Stimulated activated naive CD4-positive, alpha-beta T cell (primary cell): ENCODE results near the gene MAPK8.
"Not testable (repeated sequence)": the region's sequence is repeated elsewhere in the genome, so short reads cannot be mapped to it uniquely, and the experiment has no call there.

Experiments
- DNase-seq, 6 experiments: peaks; one replicate each; lab custom pipeline; 2025; lab: John Stamatoyannopoulos, UW

Gene MAPK8

GRCh38 chr10:48418189-48418788, 111.8 kb downstream of the MAPK8 start:
- no peak for DNase-seq

GRCh38 chr10:48419714-48420113, 113.2 kb downstream of the MAPK8 start:
- no peak for DNase-seq

GRCh38 chr10:48421862-48422261, 115.4 kb downstream of the MAPK8 start:
- DNase-seq: not testable (repeated sequence)

DNA sequence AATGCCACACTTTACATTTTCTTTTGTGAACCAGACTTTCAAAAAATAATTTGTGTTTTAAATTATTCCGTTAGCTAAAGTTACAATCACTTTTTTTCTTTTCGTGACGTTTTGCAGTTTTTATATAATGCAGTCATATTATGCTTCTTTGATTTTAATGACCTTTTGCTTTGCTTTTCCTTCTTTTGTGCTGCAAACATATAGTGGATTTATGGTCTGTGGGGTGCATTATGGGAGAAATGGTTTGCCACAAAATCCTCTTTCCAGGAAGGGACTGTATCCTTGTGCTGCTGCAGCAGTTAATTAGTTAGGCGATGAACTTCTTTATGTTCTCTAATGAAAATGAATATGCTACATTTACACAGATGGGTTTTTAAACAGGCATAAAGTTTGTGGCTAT, 117.4 kb downstream of the MAPK8 start:
- no peak for DNase-seq

GRCh38 chr10:48428896-48429295, 122.4 kb downstream of the MAPK8 start:
- no peak for DNase-seq

DNA sequence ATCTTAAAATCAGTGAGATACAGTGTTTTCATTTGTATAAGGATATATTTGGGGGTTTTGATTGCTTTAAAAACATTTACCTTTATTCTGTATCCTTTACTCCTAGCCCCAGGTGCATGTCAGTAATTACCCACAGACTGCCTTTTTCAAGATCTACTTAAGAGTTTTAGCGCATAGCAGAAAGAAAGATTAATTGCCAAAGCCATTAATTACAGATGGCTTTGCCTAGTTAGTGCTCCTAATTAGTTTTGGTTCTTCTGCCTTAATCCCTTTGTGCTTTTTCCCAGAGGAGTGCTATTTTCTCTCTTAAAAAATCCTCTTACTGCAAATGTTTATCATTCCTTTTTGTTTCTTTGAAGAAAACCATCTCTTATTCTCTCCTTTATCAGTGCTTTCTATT, 122.8 kb downstream of the MAPK8 start:
- no peak for DNase-seq

DNA sequence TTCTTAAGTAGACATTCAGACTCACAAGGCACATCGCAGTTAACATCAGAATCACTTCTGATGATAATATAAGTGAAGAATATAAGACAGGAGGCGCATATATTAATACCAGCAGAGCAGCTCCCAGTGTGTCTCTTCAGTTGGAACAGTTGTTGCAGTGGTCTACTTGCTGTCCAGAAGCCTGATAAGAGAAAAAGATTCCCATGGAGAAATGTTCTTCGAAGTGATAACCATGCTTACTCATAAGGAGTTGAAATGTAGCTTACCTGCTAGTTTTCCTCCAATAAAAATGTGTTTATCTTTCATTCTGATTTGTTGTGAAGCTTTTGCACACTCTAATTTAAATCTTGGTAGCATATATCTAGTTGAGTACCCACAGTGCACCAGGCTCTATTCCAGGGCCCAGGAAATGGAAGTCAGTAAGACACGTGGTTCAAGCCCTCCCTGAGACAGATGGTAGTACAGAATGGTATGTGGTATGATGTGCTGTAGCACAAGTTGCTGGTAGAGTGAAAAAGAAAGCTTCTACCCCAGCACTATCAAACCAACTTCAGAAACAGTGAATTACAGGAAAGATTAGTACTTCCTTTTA, 124.0 kb downstream of the MAPK8 start:
- DNase-seq: no peak

GRCh38 chr10:48431871-48432270, 125.4 kb downstream of the MAPK8 start:
- DNase-seq: no peak

DNA sequence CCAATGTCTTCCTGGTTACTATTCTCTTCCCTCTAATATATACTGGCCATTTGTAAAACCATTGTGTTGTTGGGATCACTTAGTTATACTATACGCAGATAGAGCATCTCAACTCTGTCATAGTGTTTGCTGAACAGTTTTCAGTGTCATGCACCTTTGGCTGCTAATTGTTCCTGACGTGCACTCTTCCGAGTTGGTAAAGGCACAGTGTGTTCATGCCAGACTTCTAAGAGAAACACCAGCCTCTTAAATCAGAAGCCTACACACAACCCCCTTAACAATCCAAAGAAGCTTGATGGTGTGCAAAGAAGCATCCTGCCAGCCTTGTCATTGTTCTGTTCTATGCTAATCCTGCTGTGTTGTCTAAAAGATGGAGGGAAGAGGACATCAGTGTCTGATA, 131.1 kb downstream of the MAPK8 start:
- DNase-seq: no peak

- DNase-seq: no peak
These were observed 132.6 kb downstream of the MAPK8 start for GRCh38 chr10:48439031-48439430.

DNA sequence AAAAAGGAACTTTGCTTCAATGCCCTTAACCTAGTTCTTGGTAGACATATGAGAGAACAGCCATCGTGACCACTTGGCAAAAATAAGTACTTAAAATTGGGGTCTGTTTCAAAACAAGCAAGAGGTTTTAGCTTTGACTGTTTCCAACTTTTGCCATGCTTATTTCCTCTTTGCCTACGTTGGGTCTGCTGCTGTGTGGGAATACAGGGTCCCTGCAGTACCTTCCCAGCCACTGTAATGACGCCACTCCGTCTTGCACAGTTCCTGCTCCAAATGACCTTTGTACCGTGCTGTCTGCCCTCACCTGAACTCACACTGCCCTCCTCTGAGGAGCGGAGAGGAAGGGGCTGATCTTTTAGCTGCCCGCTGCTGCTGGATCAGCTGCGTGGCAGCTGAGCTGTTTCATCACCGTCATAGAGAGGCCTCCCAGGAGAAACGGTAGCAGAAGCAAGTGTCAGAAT, 133.1 kb downstream of the MAPK8 start:
- DNase-seq: no peak

GRCh38 chr10:48440771-48441170, 134.3 kb downstream of the MAPK8 start:
- DNase-seq: no peak

DNA sequence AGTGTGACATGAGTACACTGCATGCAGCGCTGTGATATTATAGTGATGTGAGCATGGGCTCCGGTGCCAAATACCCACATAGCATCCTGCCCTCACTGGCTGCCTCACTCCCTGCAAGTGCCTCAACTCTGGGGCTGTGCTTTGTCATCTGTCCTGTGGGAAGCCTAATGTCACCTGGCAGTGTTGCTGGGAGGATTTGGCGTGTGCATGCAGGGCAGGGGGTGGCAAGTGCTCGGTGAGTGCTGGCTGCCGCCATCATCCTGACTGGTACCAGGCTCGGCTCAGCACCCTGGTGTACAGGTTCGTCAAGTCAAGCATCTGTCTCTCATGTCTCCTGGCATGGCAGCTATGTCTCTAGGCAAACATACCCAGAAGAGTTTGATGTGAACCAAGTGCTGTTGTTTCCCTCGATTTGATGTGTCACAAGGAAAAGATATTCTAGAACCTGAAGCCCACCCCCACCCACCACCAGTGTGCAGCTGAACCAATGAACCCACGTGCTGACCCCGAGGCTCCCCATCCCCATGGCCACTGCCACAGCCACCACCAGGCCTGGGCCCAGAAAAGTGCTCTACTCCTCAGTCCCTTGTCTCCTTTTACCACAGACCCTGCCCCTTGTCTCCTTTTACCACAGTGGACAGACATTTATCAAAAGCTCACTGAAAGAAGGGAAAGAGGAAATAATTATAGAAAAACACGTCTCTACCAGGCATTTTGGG, 135.8 kb downstream of the MAPK8 start:
- no peak for DNase-seq

- no peak for DNase-seq
These were observed 136.3 kb downstream of the MAPK8 start for GRCh38 chr10:48442809-48443177.

GRCh38 chr10:48444266-48444665, 137.8 kb downstream of the MAPK8 start:
- DNase-seq: no peak

- DNase-seq: no peak
These were observed 138.7 kb downstream of the MAPK8 start for GRCh38 chr10:48444861-48445841.

DNA sequence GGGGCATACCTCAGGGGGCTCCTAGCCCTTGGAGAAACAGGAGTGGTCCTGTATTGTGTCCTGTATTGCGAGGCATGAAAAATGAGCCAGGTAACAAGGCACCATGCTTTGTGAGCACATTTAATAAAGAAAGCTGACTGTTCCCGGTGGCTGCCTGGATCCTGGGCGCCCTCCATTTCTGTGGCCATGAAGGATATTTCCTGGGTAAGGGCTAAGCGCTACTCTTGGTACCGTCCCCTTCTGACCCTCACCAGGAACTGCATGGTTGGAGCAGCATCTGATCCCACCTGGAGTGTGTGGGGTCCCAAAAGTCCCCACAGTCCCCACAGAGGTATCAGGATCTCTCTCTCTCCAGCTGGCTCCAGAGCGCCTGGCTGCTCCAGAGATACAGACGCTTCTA, 139.5 kb downstream of the MAPK8 start:
- no peak for DNase-seq

DNA sequence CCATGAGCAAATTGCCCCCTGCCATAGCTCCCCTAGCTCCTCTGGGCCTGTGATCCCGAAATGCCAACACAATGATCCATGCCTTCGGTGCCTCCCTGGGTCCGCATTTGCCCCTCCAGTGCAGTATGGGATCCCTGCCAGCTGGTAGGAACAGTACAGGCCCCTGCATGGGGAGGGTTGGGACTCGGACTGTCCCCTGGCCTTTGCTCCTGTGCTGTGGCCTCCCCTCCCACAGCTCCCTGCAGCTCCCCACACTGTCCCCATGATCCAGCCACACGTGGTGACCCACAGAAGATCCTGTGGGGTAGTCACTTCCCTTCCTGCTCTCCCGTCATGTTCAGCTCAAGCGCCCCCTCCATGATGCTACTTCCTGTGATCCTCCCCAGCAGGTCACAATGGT, 140.3 kb downstream of the MAPK8 start:
- DNase-seq: no peak

DNA sequence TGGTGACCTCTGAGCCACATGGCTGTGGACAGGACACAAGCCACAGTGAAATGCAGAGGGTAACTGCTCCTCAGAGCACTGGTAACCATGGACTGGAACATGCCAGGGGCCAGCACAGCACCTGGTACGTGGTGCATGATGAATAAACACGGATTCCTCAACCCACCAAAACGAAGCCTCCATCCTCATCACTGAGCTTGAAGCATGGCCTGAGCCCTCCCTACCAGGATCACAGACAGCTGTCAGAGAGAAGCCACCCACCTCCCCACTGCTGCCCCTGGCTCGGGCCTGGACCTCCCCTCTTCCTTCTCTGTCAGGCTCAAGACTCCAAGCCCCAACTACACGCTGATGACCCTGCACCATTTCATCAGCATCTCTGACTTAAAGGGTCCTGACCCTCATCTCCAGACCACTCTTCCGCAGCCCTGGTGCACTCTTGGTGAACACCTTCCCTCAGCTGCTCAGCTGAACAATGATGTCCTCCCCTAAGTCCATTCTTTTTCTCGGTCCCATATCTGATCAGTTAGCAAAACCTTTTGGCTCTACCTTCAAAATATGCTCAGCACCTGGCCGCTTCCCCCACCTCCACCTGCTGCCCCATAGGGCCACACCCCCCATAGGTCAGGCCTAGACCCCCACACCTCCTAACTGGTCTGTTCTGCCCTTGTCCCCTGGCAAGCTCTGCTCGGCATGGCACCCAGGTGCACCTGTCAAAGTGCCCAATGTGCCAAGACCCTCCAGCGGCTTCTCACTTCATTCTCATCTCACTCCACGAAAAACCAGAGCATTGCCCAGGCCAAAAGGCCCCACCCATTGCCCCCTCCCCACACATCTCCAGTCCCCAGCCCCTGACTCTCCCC, 141.1 kb downstream of the MAPK8 start:
- no peak for DNase-seq

- no peak for DNase-seq
These were observed 142.3 kb downstream of the MAPK8 start for GRCh38 chr10:48448796-48449195.

DNA sequence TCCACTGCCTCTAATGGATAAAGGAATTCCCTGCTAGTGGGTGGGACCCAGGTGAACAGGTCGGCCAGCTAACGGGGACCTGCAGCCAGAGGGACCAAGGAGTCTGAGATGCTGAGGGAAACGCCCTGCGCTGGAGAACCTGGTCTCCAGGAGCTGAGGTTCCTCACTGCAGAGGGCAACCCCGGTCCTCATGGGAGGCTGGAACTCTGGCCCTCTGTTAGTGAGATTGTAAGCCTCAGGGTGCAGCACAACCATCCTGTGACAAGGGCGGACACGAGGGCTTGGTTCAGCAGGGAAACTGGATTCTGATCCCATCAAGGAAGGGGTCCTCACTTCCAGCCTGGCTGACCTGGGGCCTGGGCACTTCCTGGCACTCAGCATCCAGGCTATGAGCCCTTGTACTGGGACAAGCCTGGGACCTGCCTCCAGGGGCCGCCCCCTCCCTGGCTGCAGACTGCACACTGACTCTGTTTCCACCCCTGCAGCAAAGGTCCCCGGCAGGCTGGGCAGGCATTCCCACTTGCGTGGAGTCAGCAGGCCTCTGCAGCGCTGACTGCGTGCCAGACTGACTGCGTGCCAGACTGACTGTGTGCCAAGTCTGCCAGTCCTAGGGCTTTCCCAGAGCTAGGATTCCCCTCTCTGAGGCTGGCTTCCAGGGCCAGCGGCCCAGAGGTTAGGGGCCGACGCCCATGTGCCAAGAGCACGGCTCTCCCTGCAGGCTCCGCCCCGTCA, 143.2 kb downstream of the MAPK8 start:
- DNase-seq: no peak
